PC-3 (cell line): ENCODE measurements around the gene GNAI1. TPM values are rescaled to one million over a fixed set of nuclear protein-coding genes. Genes with fewer than 3 reads are reported as not detected.

ENCODE experiments used
- ATAC-seq: fragments of 200-7000 bp; cut with Tn5 transposase; 2 replicates; pipeline ENCODE4 v1.9.1; 2020; ENCODE audit warnings: mild to moderate bottlenecking, moderate library complexity
- BruUV-seq: library from RNA; stranded (reverse); fragments of 400-500 nt; replicated peaks from 2 replicates; lab custom pipeline; 2021; lab: Mats Ljungman, UMichigan
- CTCF ChIA-PET: fragments of 300-600 bp; sonication (Branson Sonifier 250); formaldehyde crosslinking; loops from one replicate; lab custom pipeline; 2022; ENCODE audit warnings: antibody characterized with exemption; lab: Charles Lee
- POLR2A ChIA-PET: fragments of 300-600 bp; sonication (Branson Sonifier 250); formaldehyde crosslinking; loops from one replicate; lab custom pipeline; 2022; ENCODE audit warnings: antibody characterized with exemption; ENCODE audit not compliant: unreplicated experiment; lab: Charles Lee
- DNase-seq: peaks from one replicate; pipeline ENCODE4 v3.0.0-alpha.2; 2015
- H2AFZ ChIP-seq: fragments of 300-600 bp; sonication (generic); 2 replicates; pipeline ENCODE4 v1.6.0; 2016; ENCODE audit warnings: antibody characterized with exemption, low read length
- H3F3A ChIP-seq: fragments of 300-600 bp; sonication (generic); one replicate; pipeline ENCODE4 v1.6.0; 2017; ENCODE audit warnings: antibody characterized with exemption, low read length, control low read depth, mild to moderate bottlenecking; ENCODE audit not compliant: unreplicated experiment
- H3K27ac ChIP-seq: fragments of 300-600 bp; sonication (generic); 2 replicates; pipeline ENCODE4 v1.5.1; 2016; ENCODE audit warnings: mild to moderate bottlenecking, low read length
- H3K27me3 ChIP-seq: fragments of 300-600 bp; sonication (generic); 2 replicates; pipeline ENCODE4 v1.6.1; 2016; ENCODE audit warnings: low read length, mixed read lengths
- H3K36me3 ChIP-seq: fragments of 300-600 bp; sonication (generic); 2 replicates; pipeline ENCODE4 v1.6.1; 2016; ENCODE audit warnings: low read depth, mixed run types, low read length, mixed read lengths
- H3K4me1 ChIP-seq: fragments of 300-600 bp; sonication (generic); 2 replicates; pipeline ENCODE4 v1.5.1; 2016; ENCODE audit warnings: low read length; ENCODE audit not compliant: insufficient read depth
- H3K4me2 ChIP-seq: fragments of 300-600 bp; sonication (generic); 2 replicates; pipeline ENCODE4 v1.6.0; 2016; ENCODE audit warnings: low read length
- H3K4me3 ChIP-seq: fragments of 300-600 bp; sonication (generic); 2 replicates; pipeline ENCODE4 v1.5.1; 2016; ENCODE audit warnings: mild to moderate bottlenecking, low read length, mixed read lengths
- H3K79me2 ChIP-seq: fragments of 300-600 bp; sonication (generic); 2 replicates; pipeline ENCODE4 v1.6.1; 2017; ENCODE audit warnings: low read length, mixed read lengths
- H3K9ac ChIP-seq: fragments of 300-600 bp; sonication (generic); 2 replicates; pipeline ENCODE4 v1.6.0; 2016; ENCODE audit warnings: mild to moderate bottlenecking, low read length
- H3K9me2 ChIP-seq: fragments of 300-600 bp; sonication (generic); replicated peaks from 2 replicates; pipeline ENCODE4 v1.6.1; 2016; ENCODE audit warnings: mixed run types, low read length, mixed read lengths
- H3K9me3 ChIP-seq: fragments of 300-600 bp; sonication (generic); 2 replicates; pipeline ENCODE4 v1.6.1; 2016; ENCODE audit warnings: low read length, mixed read lengths
- H4K20me1 ChIP-seq: fragments of 300-600 bp; sonication (generic); 2 replicates; pipeline ENCODE4 v1.6.1; 2016; ENCODE audit warnings: low read length, mixed read lengths
- EZH2 ChIP-seq: fragments of 300-600 bp; sonication (generic); IDR thresholded peaks from one replicate; pipeline ENCODE4 v1.6.1; 2017; ENCODE audit warnings: antibody characterized with exemption, mild to moderate bottlenecking, low read length; ENCODE audit not compliant: unreplicated experiment
- EZH2phosphoT487 ChIP-seq: fragments of 300-600 bp; sonication (generic); IDR thresholded peaks from 2 replicates; pipeline ENCODE4 v1.6.1; 2018; ENCODE audit warnings: mild to moderate bottlenecking, antibody characterized with exemption, low read length, borderline replicate concordance
- intact Hi-C: fragments of 100-400 bp; cut with micrococcal nuclease; formaldehyde crosslinking; loops from 2 replicates; pipeline ENCODE4 v1.9.0; 2023
- total RNA-seq: library from RNA; depleted of rRNA; stranded (reverse); fragments of >200 nt; gene quantifications from 2 replicates; pipeline ENCODE4 v1.2.3, GENCODE V29; 2014
- TF ChIP-seq, protein P1 (sequence below): fragments of 300-600 bp; sonication (generic); conservative IDR thresholded peaks from 2 replicates; pipeline ENCODE4 v1.5.1; 2017; ENCODE audit warnings: antibody characterized with exemption, low read depth, mild to moderate bottlenecking, low read length

GNAI1 gene
- total RNA-seq, 1 experiment from 2014 or later, result 16.9 TPM

- CTCF ChIA-PET, result interaction anchor here (0.6 to 2.8 kb wide), 15 partner anchors 11 to 1870 kb away, joined by 3 to 18 read pairs (median 3); no protein-coding TSS in a partner anchor
- intact Hi-C loops, result loop anchor here (2.0 to 10.0 kb wide), 2 partner anchors 35 to 531 kb away; no protein-coding TSS in a partner anchor
- peak overlapping the region; percentile 65 for H3K4me2 ChIP-seq
- ATAC-seq (no peak), DNase-seq (no peak)
- H3K9ac ChIP-seq, result peak overlapping the region; percentile 38
- H3K9me2 ChIP-seq, result no peaks in the 10 kb centered on the region
- no peaks in the 10 kb centered on the region for H3K27me3 ChIP-seq
- POLR2A ChIA-PET, result no interaction called here
- H3K4me1 ChIP-seq, result peaks cover 17% of the 10 kb centered on the region
- no TSS peak for BruUV-seq
- no peaks in the 10 kb centered on the region for H3K36me3 ChIP-seq
- H2AFZ ChIP-seq, result peak overlapping the region; percentile 64
- peaks cover 37% of the 10 kb centered on the region for H3K79me2 ChIP-seq
- no peak for TF ChIP-seq EZH2phosphoT487
- 0 out of 2 replicates have a peak, but pooled peaks cover 9% of the 10 kb centered on the region for H4K20me1 ChIP-seq
- peak overlapping the region; percentile 15 for H3K27ac ChIP-seq
- H3K9me3 ChIP-seq, result no peaks in the 10 kb centered on the region
- H3K4me3 ChIP-seq, result peak overlapping the region; percentile 99
- H3F3A ChIP-seq, result no peaks in the 10 kb centered on the region
Measured at GRCh38 chr7:80134115-80134535, 506 bp upstream of the GNAI1 start.

DNA sequence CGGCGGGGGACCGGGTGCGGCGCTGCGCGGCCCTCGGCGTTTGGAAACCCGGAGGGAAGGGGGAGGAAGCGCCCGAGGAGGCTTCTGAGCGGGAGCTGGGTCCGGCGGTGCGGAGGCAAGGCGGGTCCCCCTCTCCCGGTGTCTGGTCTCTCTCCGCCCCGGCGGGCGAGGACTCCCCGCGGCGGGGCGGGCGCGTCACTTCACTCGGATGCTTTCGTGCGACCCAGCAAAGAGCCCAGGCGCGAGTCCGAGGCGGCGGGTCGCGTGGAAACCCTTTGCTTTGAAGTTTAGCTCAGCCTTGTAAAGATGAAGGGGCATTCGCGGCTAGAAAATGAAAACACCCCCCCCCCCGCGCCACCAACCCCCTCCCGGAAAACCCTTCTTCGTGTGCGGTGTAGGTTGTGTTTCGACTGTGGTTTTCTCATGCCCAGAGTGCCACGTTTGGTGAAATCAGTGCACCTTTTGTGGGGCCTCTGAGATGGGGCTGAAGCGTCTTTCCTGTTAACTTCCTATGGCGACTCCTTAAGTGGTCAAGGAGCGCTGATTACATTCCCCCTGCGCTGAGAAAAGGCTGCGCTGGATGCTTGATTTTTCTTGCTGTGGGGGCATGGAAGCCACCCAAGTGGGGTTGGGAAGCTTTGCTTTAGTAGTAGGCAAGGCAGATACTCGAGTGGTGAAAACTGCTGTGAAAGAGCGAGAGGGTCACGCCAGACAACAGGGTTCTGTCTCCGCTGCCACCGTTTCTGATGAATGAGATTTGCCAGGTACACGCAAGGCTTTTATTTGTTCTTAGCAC lies 876 bp downstream of the GNAI1 start:
- H3K36me3 ChIP-seq, result no peaks in the 10 kb centered on the region
- TF ChIP-seq EZH2 (no peak), EZH2phosphoT487 (no peak)
- TF ChIP-seq, protein P1, sequence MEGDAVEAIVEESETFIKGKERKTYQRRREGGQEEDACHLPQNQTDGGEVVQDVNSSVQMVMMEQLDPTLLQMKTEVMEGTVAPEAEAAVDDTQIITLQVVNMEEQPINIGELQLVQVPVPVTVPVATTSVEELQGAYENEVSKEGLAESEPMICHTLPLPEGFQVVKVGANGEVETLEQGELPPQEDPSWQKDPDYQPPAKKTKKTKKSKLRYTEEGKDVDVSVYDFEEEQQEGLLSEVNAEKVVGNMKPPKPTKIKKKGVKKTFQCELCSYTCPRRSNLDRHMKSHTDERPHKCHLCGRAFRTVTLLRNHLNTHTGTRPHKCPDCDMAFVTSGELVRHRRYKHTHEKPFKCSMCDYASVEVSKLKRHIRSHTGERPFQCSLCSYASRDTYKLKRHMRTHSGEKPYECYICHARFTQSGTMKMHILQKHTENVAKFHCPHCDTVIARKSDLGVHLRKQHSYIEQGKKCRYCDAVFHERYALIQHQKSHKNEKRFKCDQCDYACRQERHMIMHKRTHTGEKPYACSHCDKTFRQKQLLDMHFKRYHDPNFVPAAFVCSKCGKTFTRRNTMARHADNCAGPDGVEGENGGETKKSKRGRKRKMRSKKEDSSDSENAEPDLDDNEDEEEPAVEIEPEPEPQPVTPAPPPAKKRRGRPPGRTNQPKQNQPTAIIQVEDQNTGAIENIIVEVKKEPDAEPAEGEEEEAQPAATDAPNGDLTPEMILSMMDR, result no peak
- H3F3A ChIP-seq, result no peaks in the 10 kb centered on the region
- ATAC-seq (peak; percentile 19), DNase-seq (peak; percentile 18)
- H3K9ac ChIP-seq, result peak overlapping the region; percentile 83
- no peaks in the 10 kb centered on the region for H3K9me2 ChIP-seq
- H3K4me1 ChIP-seq, result peaks cover 23% of the 10 kb centered on the region
- no TSS peak for BruUV-seq
- H3K79me2 ChIP-seq, result peaks cover 49% of the 10 kb centered on the region
- no peaks in the 10 kb centered on the region for H3K27me3 ChIP-seq
- ChIA-PET CTCF (interaction anchor here (0.7 to 2.8 kb wide), 2 partner anchors 226 to 257 kb away, joined by 4 to 18 read pairs; no protein-coding TSS in a partner anchor), POLR2A (no interaction called here)
- peak overlapping the region; percentile 99 for H3K4me3 ChIP-seq
- H3K27ac ChIP-seq, result peak overlapping the region; percentile 48
- H2AFZ ChIP-seq, result peak overlapping the region; percentile 97
- peak overlapping the region; percentile 88 for H3K4me2 ChIP-seq
- intact Hi-C loops, result loop anchor here (1.0 to 10.0 kb wide), 6 partner anchors 37 to 529 kb away; no protein-coding TSS in a partner anchor
- H3K9me3 ChIP-seq, result no peaks in the 10 kb centered on the region
- 0 out of 2 replicates have a peak, but pooled peaks cover 9% of the 10 kb centered on the region for H4K20me1 ChIP-seq

- ATAC-seq (no peak), DNase-seq (peak; percentile 50)
- TF ChIP-seq EZH2phosphoT487 (no peak), EZH2 (no peak)
- TF ChIP-seq, protein P1, result no peak
- Histone ChIP-seq H3K27ac (peak overlapping the region; percentile 33; the same call in 1 of the 2 replicates), H3K79me2 (peaks cover 58% of the 10 kb centered on the region), H3K36me3 (no peaks in the 10 kb centered on the region), H3K4me2 (peak overlapping the region; percentile 88), H4K20me1 (0 out of 2 replicates have a peak, but pooled peaks cover 9% of the 10 kb centered on the region), H3F3A (no peaks in the 10 kb centered on the region), H3K9me3 (no peaks in the 10 kb centered on the region), H3K4me1 (peaks cover 23% of the 10 kb centered on the region), H2AFZ (peak overlapping the region; percentile 97), H3K9me2 (no peaks in the 10 kb centered on the region), H3K4me3 (peak overlapping the region; percentile 99), H3K27me3 (no peaks in the 10 kb centered on the region), H3K9ac (peak overlapping the region; percentile 83)
- intact Hi-C loops, result loop anchor here (1.0 to 10.0 kb wide), 5 partner anchors 142 to 528 kb away; no protein-coding TSS in a partner anchor
- POLR2A ChIA-PET, result no interaction called here
- TSS peak; percentile 39 for BruUV-seq
- CTCF ChIA-PET, result interaction anchor here (2.8 kb wide), 1 partner anchor 256 kb away, joined by 18 read pairs; no protein-coding TSS in a partner anchor
Measured at GRCh38 chr7:80136261-80137055, 1.8 kb downstream of the GNAI1 start.
